H1 (cell line): ENCODE results near the gene EPHA7. TPM values are rescaled to one million over a fixed set of nuclear protein-coding genes. Genes with fewer than 3 reads are reported as not detected.

Experiments used
- CTCF ChIA-PET: fragments of 300-600 bp; sonication (Branson Sonifier 250); formaldehyde crosslinking; loops from one replicate; lab custom pipeline; 2021; ENCODE audit not compliant: partially characterized antibody; lab: Charles Lee
- POLR2A ChIA-PET: fragments of 300-600 bp; sonication (Branson Sonifier 250); formaldehyde crosslinking; loops from one replicate; lab custom pipeline; 2021; ENCODE audit warnings: inconsistent platforms; ENCODE audit not compliant: partially characterized antibody; lab: Charles Lee
- DNase-seq, 2 experiments: peaks; one replicate each; pipeline versions ENCODE4 v3.0.0 to v3.0.0-alpha.2; 2010 to 2022; ENCODE audit warnings: low spot score in 2 of 2, low read depth in 1 of 2, mixed read lengths in 1 of 2
- FAIRE-seq: peaks from 2 replicates; lab custom pipeline; 2011; peaks lifted over from hg19 to GRCh38; lab: Jason Lieb, UNC
- H2AFZ ChIP-seq: 2 replicates; pipeline ENCODE4 v1.8.1; 2012; ENCODE audit warnings: low read length, inconsistent platforms
- H2AK5ac ChIP-seq: 2 replicates; pipeline ENCODE4 v1.6.1; 2013; ENCODE audit warnings: low read depth, low read length
- H2BK120ac ChIP-seq: replicated peaks from 2 replicates; pipeline ENCODE3; 2013; ENCODE audit warnings: low read depth, low read length, inconsistent platforms
- H2BK12ac ChIP-seq: 2 replicates; pipeline ENCODE4 v1.6.1; 2013; ENCODE audit warnings: low read depth, low read length
- H2BK15ac ChIP-seq: 2 replicates; pipeline ENCODE4 v1.6.1; 2013; ENCODE audit warnings: low read length
- H2BK20ac ChIP-seq: 2 replicates; pipeline ENCODE4 v1.6.1; 2013; ENCODE audit warnings: low read length
- H2BK5ac ChIP-seq: 2 replicates; pipeline ENCODE4 v1.6.1; 2013; ENCODE audit warnings: low read depth, low read length
- H3K14ac ChIP-seq: 2 replicates; pipeline ENCODE4 v1.6.1; 2013; ENCODE audit warnings: inconsistent platforms; ENCODE audit not compliant: insufficient read length
- H3K18ac ChIP-seq: 2 replicates; pipeline ENCODE4 v1.6.1; 2013; ENCODE audit warnings: low read length; ENCODE audit errors: extremely low read depth
- H3K23ac ChIP-seq: 2 replicates; pipeline ENCODE4 v1.6.1; 2013; ENCODE audit warnings: inconsistent platforms; ENCODE audit not compliant: insufficient read length
- H3K23me2 ChIP-seq: 2 replicates; pipeline ENCODE4 v1.6.1; 2013; ENCODE audit warnings: low read depth, low read length
- H3K27ac ChIP-seq: 2 replicates; pipeline ENCODE4 v1.6.1; 2011; ENCODE audit warnings: low read depth, low read length, inconsistent platforms
- H3K27me3 ChIP-seq, 4 experiments: replicated peaks in 1 of 4; 1 replicate in 1 of 4; 2 replicates in 3 of 4; pipeline versions ENCODE4 v1.6.1 to v1.8.1; 2011 to 2013; ENCODE audit warnings: low read length in 3 of 4, mild to moderate bottlenecking in 3 of 4, inconsistent platforms in 2 of 4, mixed read lengths in 2 of 4, moderate library complexity in 1 of 4; ENCODE audit not compliant: control insufficient read depth in 3 of 4, insufficient read depth in 3 of 4; ENCODE audit errors: extremely low read depth in 1 of 4
- H3K36me3 ChIP-seq, 4 experiments: 2 replicates each; pipeline versions ENCODE4 v1.6.1 to v1.8.1; 2011 to 2013; ENCODE audit warnings: mild to moderate bottlenecking in 4 of 4, low read length in 3 of 4, moderate library complexity in 2 of 4, control low read depth in 1 of 4, inconsistent platforms in 1 of 4; ENCODE audit not compliant: insufficient read depth in 4 of 4, control insufficient read depth in 2 of 4
- H3K4ac ChIP-seq: replicated peaks from 2 replicates; pipeline ENCODE3; 2013; ENCODE audit warnings: low read length, low read depth, mixed read lengths, inconsistent platforms; ENCODE audit not compliant: insufficient read length
- H3K4me1 ChIP-seq, 4 experiments: replicated peaks in 1 of 4; 1 replicate in 1 of 4; 2 replicates in 3 of 4; pipeline versions ENCODE4 v1.6.1 to v1.8.1; 2011 to 2013; ENCODE audit warnings: low read length in 3 of 4, inconsistent platforms in 2 of 4, mixed read lengths in 1 of 4; ENCODE audit not compliant: insufficient read depth in 4 of 4, control insufficient read depth in 3 of 4
- H3K4me2 ChIP-seq, 2 experiments: 2 replicates each; pipeline versions ENCODE4 v1.6.1 to v1.8.1; 2011 to 2013; ENCODE audit warnings: low read depth in 2 of 2, low read length in 2 of 2, control low read depth in 1 of 2, inconsistent platforms in 1 of 2, mild to moderate bottlenecking in 1 of 2; ENCODE audit not compliant: insufficient read depth in 1 of 2
- H3K4me3 ChIP-seq, 4 experiments: fragments of 200-600, 300-600 bp in 1 of 4; sonication (generic), shearing (Covaris generic), sonication (Bioruptor Twin) in 1 of 4; 2 replicates each; pipeline versions ENCODE4 v1.5.1 to v1.8.1; 2011 to 2016; ENCODE audit warnings: low read length in 4 of 4, low read depth in 3 of 4, control low read depth in 2 of 4, inconsistent platforms in 2 of 4, mild to moderate bottlenecking in 2 of 4, mixed read lengths in 1 of 4, moderate library complexity in 1 of 4; ENCODE audit not compliant: insufficient read depth in 2 of 4; ENCODE audit errors: extremely low read depth in 1 of 4
- H3K56ac ChIP-seq: replicated peaks from 2 replicates; pipeline ENCODE3; 2013; ENCODE audit warnings: low read depth, mild to moderate bottlenecking, mixed read lengths, low read length, inconsistent platforms; ENCODE audit not compliant: insufficient read length
- H3K79me1 ChIP-seq: 2 replicates; pipeline ENCODE4 v1.6.1; 2013; ENCODE audit warnings: low read depth, low read length, control low read depth
- H3K79me2 ChIP-seq, 2 experiments: 2 replicates each; pipeline versions ENCODE4 v1.6.1 to v1.8.1; 2012 to 2013; ENCODE audit warnings: low read length in 2 of 2, mild to moderate bottlenecking in 2 of 2, inconsistent platforms in 1 of 2; ENCODE audit not compliant: insufficient read depth in 2 of 2, control insufficient read depth in 1 of 2
- H3K9ac ChIP-seq, 4 experiments: replicated peaks in 1 of 4; 1 replicate in 1 of 4; 2 replicates in 3 of 4; pipeline versions ENCODE4 v1.6.1 to v1.8.1; 2011 to 2013; ENCODE audit warnings: low read depth in 3 of 4, low read length in 3 of 4, control low read depth in 2 of 4, mild to moderate bottlenecking in 2 of 4, moderate library complexity in 2 of 4, inconsistent platforms in 1 of 4; ENCODE audit errors: extremely low read depth in 1 of 4
- H3K9me3 ChIP-seq, 2 experiments: 2 replicates each; pipeline versions ENCODE4 v1.6.1 to v1.8.1; 2012 to 2013; ENCODE audit warnings: mild to moderate bottlenecking in 2 of 2, moderate library complexity in 2 of 2, control low read depth in 1 of 2, inconsistent platforms in 1 of 2, low read depth in 1 of 2, low read length in 1 of 2, mixed read lengths in 1 of 2; ENCODE audit not compliant: insufficient read depth in 2 of 2
- H4K20me1 ChIP-seq, 2 experiments: replicated peaks in 1 of 2; 2 replicates each; pipeline versions ENCODE3 to v1.8.1; 2011 to 2013; ENCODE audit warnings: inconsistent platforms in 2 of 2, low read length in 2 of 2, mild to moderate bottlenecking in 1 of 2; ENCODE audit not compliant: insufficient read depth in 2 of 2, control insufficient read depth in 1 of 2
- H4K5ac ChIP-seq: 2 replicates; pipeline ENCODE4 v1.6.1; 2013; ENCODE audit warnings: low read length, low read depth, mixed read lengths, inconsistent platforms; ENCODE audit not compliant: insufficient read length
- H4K8ac ChIP-seq: 2 replicates; pipeline ENCODE4 v1.8.0; 2013; ENCODE audit warnings: mild to moderate bottlenecking, moderate library complexity, low read length, inconsistent platforms; ENCODE audit not compliant: insufficient read depth; ENCODE audit errors: extremely low read depth
- H4K91ac ChIP-seq: replicated peaks from 2 replicates; pipeline ENCODE3; 2013; ENCODE audit warnings: low read length, mixed read lengths, inconsistent platforms; ENCODE audit not compliant: insufficient read length
- BCL11A ChIP-seq, 2 experiments: IDR thresholded peaks; one replicate each; pipeline ENCODE4 v1.6.1; 2011; ENCODE audit warnings: low read depth in 2 of 2, low read length in 2 of 2, mild to moderate bottlenecking in 2 of 2
- CEBPB ChIP-seq: IDR thresholded peaks from 2 replicates; pipeline ENCODE4 v1.6.1; 2012; ENCODE audit warnings: low read depth, low read length
- FOSL1 ChIP-seq: IDR thresholded peaks from 2 replicates; pipeline ENCODE4 v1.6.1; 2011; ENCODE audit warnings: mild to moderate bottlenecking, low read depth, low read length, moderate library complexity; ENCODE audit not compliant: insufficient read depth
- KDM1A ChIP-seq: fragments of 200-600, 300-600 bp; sonication (generic); IDR thresholded peaks from 2 replicates; pipeline ENCODE4 v1.7.1; 2016; ENCODE audit warnings: mild to moderate bottlenecking, low read length, borderline replicate concordance
- KDM5A ChIP-seq: fragments of 200-600 bp; IDR thresholded peaks from 2 replicates; pipeline ENCODE4 v1.7.1; 2012; ENCODE audit warnings: mild to moderate bottlenecking, low read length, inconsistent platforms, mixed read lengths
- MAFK ChIP-seq: IDR thresholded peaks from 2 replicates; pipeline ENCODE4 v1.6.1; 2012; ENCODE audit warnings: low read depth, mild to moderate bottlenecking, improper control_type of control experiment, low read length
- MAX ChIP-seq: IDR thresholded peaks from 2 replicates; pipeline ENCODE4 v1.6.1; 2012; ENCODE audit warnings: inconsistent platforms
- POU5F1 ChIP-seq: IDR thresholded peaks from 2 replicates; pipeline ENCODE4 v1.6.1; 2011; ENCODE audit warnings: low read depth, mild to moderate bottlenecking, low read length, moderate library complexity
- RNF2 ChIP-seq: fragments of 200-900, 300-1000 bp; sonication (generic); IDR thresholded peaks from 2 replicates; pipeline ENCODE4 v1.7.1; 2016; ENCODE audit warnings: borderline replicate concordance, low read depth, mild to moderate bottlenecking, antibody characterized with exemption, low read length; ENCODE audit not compliant: poor library complexity, severe bottlenecking; ENCODE audit errors: missing control alignments
- SAP30 ChIP-seq: fragments of 300-600 bp; sonication (generic); IDR thresholded peaks from 2 replicates; pipeline ENCODE4 v1.7.1; 2012; ENCODE audit warnings: low read length, moderate library complexity, mild to moderate bottlenecking, inconsistent platforms; ENCODE audit not compliant: insufficient read depth, insufficient replicate concordance
- SIN3A ChIP-seq, 2 experiments: IDR thresholded peaks in 1 of 2; conservative IDR thresholded peaks in 1 of 2; 2 replicates each; pipeline ENCODE4 v1.6.1; 2011 to 2012; ENCODE audit warnings: low read length in 2 of 2, improper control_type of control experiment in 1 of 2, low read depth in 1 of 2, mild to moderate bottlenecking in 1 of 2
- TCF12 ChIP-seq: IDR thresholded peaks from 2 replicates; pipeline ENCODE4 v1.6.1; 2011; ENCODE audit warnings: low read depth, mild to moderate bottlenecking, low read length
- ZNF274 ChIP-seq: IDR thresholded peaks from 2 replicates; pipeline ENCODE4 v1.7.0; 2012; ENCODE audit warnings: low read length, borderline replicate concordance; ENCODE audit errors: extremely low read depth
- WGBS, 2 experiments: shearing (Covaris generic) in 1 of 2; methylation state at CpG; one replicate each; pipeline versions ENCODE4 v1.1.6 to v1.1.7; 2013 to 2015; ENCODE audit warnings: low lambda C conversion rate in 2 of 2, mixed read lengths in 2 of 2, inconsistent platforms in 1 of 2, low coverage in 1 of 2, missing lambda C conversion rate in 1 of 2; ENCODE audit not compliant: insufficient replicate concordance in 2 of 2, insufficient coverage in 1 of 2, insufficient read length in 1 of 2; ENCODE audit errors: extremely low coverage in 1 of 2, missing lambda C conversion rate in 1 of 2; 5-methylcytosine and 5-hydroxymethylcytosine counted together
- polyA plus RNA-seq, 7 experiments: library from polyadenylated mRNA; depleted of rRNA in 3 of 7; stranded (reverse) in 5 of 7; unstranded in 2 of 7; fragments of >200 nt in 5 of 7; fragments of 200-250 nt in 2 of 7; gene quantifications; 1 replicate in 5 of 7; 2 replicates in 1 of 7; 4 replicates in 1 of 7; pipeline versions ENCODE4 v1.2.1 to v1.2.3, GENCODE V29; 2011 to 2013; ENCODE audit warnings: missing spikeins in 2 of 7, mixed read lengths in 2 of 7
- total RNA-seq: library from RNA; stranded (reverse); fragmentation: NEBNext Ultra II Directional; extraction: Animal tissue kit (Norgen Biotek cat#: 25700); gene quantifications from 2 replicates; pipeline ENCODE4 v1.2.1, GENCODE V29; 2021

EPHA7 gene
- total and polyA plus RNA-seq, 2 of the 8 experiments (the other 6 are each of a cell fraction or from before 2014, with no cell fraction given), result 1.3 to 6.8 TPM

- Histone ChIP-seq H3K9ac (no peak overlapping the region), H3K18ac (no peak overlapping the region), H2BK5ac (no peak overlapping the region), H3K14ac (no peak overlapping the region), H3K27ac (no peak overlapping the region), H3K4ac (no peak overlapping the region), H3K23me2 (no peaks in the 10 kb centered on the region), H2BK15ac (no peak overlapping the region), H3K23ac (no peak overlapping the region), H4K5ac (no peak overlapping the region), H3K4me3 (no peak overlapping the region), H2AK5ac (no peak overlapping the region), H3K79me2 (no peaks in the 10 kb centered on the region), H2AFZ (no peak overlapping the region), H2BK120ac (no peak overlapping the region), H3K4me2 (no peak overlapping the region), H3K9me3 (peaks cover 0 to 5% of the 10 kb centered on the region in 2 experiments; a peak in 1 of 4 replicates), H4K8ac (peak overlapping the region; percentile 51; the same call in 1 of the 2 replicates), H4K91ac (no peak overlapping the region), H3K56ac (no peak overlapping the region), H3K27me3 (no peaks in the 10 kb centered on the region), H3K36me3 (no peaks in the 10 kb centered on the region), H3K4me1 (no peaks in the 10 kb centered on the region), H3K79me1 (no peaks in the 10 kb centered on the region), H2BK20ac (no peak overlapping the region), H4K20me1 (peaks cover 0 to 2% of the 10 kb centered on the region in 2 experiments), H2BK12ac (no peak overlapping the region)
- TF ChIP-seq ZNF274 (no peak), FOSL1 (no peak), SIN3A (conservative IDR thresholded peaks at IDR 0.05 in 1 of 2, IDR thresholded peaks at IDR 0.05 in 1 of 2; ENCODE audit: low read depth in 1 of 2, low read length in 2 of 2) (no peak), RNF2 (no peak), KDM5A (no peak), BCL11A (IDR thresholded peaks at IDR 0.05; ENCODE audit: low read depth in 2 of 2, low read length in 2 of 2) (no peak), KDM1A (no peak), MAX (no peak), TCF12 (no peak), POU5F1 (no peak), SAP30 (no peak), CEBPB (no peak), MAFK (no peak)
- FAIRE-seq (no peak), DNase-seq (no peak)
- ChIA-PET POLR2A (no interaction called here), CTCF (interaction anchor here (0.7 to 1.1 kb wide), 3 partner anchors 46 to 141 kb away, joined by 3 to 5 read pairs (median 3); no protein-coding TSS in a partner anchor)
- 97% methylated on average over 28 of the region's 28 CpGs; no CpG with 5 or more reads in 1 of the 2 experiments for WGBS, 2 experiments
Observed at GRCh38 chr6:93282521-93283031, 136.8 kb downstream of the EPHA7 start.
